OCI-LY3 (cell line): ENCODE measurements around the gene NRDC.

Experiments
- H2AFZ ChIP-seq: fragments of 200-600, 300-600 bp; shearing (Covaris generic); 2 replicates; pipeline ENCODE4 v1.6.0; 2014; ENCODE audit warnings: antibody characterized with exemption, low read depth, low read length
- H3K27ac ChIP-seq: fragments of 200-600, 300-600 bp; sonication (generic); 2 replicates; pipeline ENCODE4 v1.5.1; 2014; ENCODE audit warnings: mild to moderate bottlenecking, low read length, moderate library complexity, mixed read lengths
- H3K27me3 ChIP-seq: fragments of 200-600, 300-600 bp; sonication (generic); 2 replicates; pipeline ENCODE4 v1.6.1; 2014; ENCODE audit warnings: low read depth, low read length, mixed read lengths
- H3K36me3 ChIP-seq: fragments of 200-600, 300-600 bp; sonication (generic); replicated peaks from 2 replicates; pipeline ENCODE3; 2014; ENCODE audit warnings: low read depth, low read length, mixed read lengths
- H3K4me1 ChIP-seq: fragments of 300-600, 200-600 bp; sonication (generic); 2 replicates; pipeline ENCODE4 v1.6.1; 2014; ENCODE audit warnings: low read length, mixed read lengths
- H3K4me2 ChIP-seq: fragments of 200-600, 300-600 bp; sonication (generic); 2 replicates; pipeline ENCODE4 v1.6.1; 2014; ENCODE audit warnings: low read length, mixed read lengths
- H3K4me3 ChIP-seq: fragments of 300-600, 200-600 bp; sonication (generic); 2 replicates; pipeline ENCODE4 v1.5.1; 2014; ENCODE audit warnings: antibody characterized with exemption, mild to moderate bottlenecking, low read length, moderate library complexity
- H3K79me2 ChIP-seq: fragments of 300-600, 200-600 bp; shearing (Covaris generic); 2 replicates; pipeline ENCODE4 v1.6.1; 2014; ENCODE audit warnings: mild to moderate bottlenecking, low read length, mixed read lengths
- H3K9ac ChIP-seq: fragments of 300-600, 200-600 bp; shearing (Covaris generic); 2 replicates; pipeline ENCODE4 v1.6.0; 2014; ENCODE audit warnings: mild to moderate bottlenecking, low read length, moderate library complexity
- H3K9me3 ChIP-seq: fragments of 200-600, 300-600 bp; shearing (Covaris generic); 2 replicates; pipeline ENCODE4 v1.6.1; 2014; ENCODE audit warnings: low read length, mixed read lengths; ENCODE audit not compliant: insufficient read depth
- H4K20me1 ChIP-seq: fragments of 200-600, 300-600 bp; sonication (generic); 2 replicates; pipeline ENCODE4 v1.6.1; 2016; ENCODE audit warnings: low read length, mixed read lengths; ENCODE audit not compliant: insufficient read depth
- EZH2phosphoT487 ChIP-seq: fragments of 200-600 bp; shearing (Covaris generic); IDR thresholded peaks from 2 replicates; pipeline ENCODE4 v1.6.1; 2018; ENCODE audit warnings: antibody characterized with exemption, mixed run types, low read depth
- TF ChIP-seq, protein P1 (sequence below): fragments of 200-600, 300-600 bp; sonication (generic); IDR thresholded peaks from 2 replicates; pipeline ENCODE4 v1.5.1; 2014; ENCODE audit warnings: antibody characterized with exemption, low read length, low read depth

Gene NRDC

DNA sequence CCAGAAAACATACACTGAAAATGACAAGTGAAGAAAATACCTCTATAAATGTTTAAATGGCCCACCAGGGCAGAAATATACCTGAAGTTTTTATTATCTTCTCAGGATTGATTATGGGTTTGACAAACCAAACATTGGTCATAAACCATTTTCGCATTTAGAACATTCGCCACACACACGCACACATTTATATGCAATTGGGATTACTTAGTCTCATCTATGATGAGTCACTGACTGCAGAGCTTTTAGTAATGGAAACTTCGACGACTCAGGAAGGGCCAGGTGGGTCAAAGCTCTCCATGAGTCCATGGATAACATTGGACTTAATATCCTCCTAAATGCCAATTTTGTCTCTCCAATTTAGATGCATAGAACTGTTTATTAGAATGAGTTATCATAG lies 16.9 kb downstream of the NRDC start:
- Histone ChIP-seq H3K79me2 (peaks cover 67% of the 10 kb centered on the region), H3K36me3 (no peaks in the 10 kb centered on the region), H3K27me3 (no peaks in the 10 kb centered on the region), H3K27ac (no peak overlapping the region), H4K20me1 (peaks cover 38% of the 10 kb centered on the region), H3K9me3 (no peaks in the 10 kb centered on the region), H2AFZ (no peak overlapping the region), H3K4me1 (peaks cover 15% of the 10 kb centered on the region), H3K4me3 (no peak overlapping the region), H3K4me2 (no peak overlapping the region), H3K9ac (no peak overlapping the region)
- TF ChIP-seq EZH2phosphoT487, result no peak
- TF ChIP-seq, protein P1, sequence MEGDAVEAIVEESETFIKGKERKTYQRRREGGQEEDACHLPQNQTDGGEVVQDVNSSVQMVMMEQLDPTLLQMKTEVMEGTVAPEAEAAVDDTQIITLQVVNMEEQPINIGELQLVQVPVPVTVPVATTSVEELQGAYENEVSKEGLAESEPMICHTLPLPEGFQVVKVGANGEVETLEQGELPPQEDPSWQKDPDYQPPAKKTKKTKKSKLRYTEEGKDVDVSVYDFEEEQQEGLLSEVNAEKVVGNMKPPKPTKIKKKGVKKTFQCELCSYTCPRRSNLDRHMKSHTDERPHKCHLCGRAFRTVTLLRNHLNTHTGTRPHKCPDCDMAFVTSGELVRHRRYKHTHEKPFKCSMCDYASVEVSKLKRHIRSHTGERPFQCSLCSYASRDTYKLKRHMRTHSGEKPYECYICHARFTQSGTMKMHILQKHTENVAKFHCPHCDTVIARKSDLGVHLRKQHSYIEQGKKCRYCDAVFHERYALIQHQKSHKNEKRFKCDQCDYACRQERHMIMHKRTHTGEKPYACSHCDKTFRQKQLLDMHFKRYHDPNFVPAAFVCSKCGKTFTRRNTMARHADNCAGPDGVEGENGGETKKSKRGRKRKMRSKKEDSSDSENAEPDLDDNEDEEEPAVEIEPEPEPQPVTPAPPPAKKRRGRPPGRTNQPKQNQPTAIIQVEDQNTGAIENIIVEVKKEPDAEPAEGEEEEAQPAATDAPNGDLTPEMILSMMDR, result no peak

DNA sequence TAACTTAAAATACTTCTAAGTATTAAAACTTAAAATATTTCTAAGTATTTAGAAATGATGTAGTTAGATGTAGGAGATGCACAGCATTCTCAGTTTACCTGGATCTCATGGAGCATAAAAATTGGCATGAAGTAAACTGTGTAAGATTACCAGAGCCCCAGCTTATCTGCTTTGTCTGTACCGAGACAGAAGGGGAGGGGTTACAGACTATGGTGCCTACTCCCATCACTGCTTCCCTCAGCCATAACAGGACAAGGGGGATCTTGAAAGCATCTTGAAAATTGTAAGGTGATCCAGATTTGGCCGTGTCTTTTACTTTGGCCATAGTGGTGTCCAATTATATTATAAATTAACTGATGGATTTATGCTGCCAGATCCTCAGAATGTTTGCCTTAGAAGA lies 18.8 kb downstream of the NRDC start:
- peaks cover 33% of the 10 kb centered on the region for H4K20me1 ChIP-seq
- H3K36me3 ChIP-seq, result no peaks in the 10 kb centered on the region

DNA sequence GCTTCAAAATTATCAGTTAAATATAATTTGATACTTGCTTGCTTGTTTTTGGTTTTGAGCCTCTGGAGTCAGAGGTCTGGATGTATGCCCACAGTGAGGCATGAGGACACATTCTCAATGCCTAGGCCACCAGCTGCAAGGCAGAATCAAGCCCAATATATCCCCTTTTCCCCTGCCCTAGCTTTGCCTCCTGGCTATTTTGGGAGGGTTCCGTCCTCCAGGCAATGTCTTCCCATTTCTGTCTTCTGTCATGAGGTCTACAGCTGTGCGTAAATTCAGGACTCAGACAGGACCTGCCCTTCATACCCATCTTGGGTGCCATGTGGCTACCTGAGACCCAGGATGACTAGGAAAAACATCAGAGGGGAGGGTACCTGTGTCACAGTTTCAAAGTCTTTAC lies 19.2 kb downstream of the NRDC start:
- Histone ChIP-seq H3K4me2 (no peak overlapping the region), H3K4me3 (no peak overlapping the region), H3K36me3 (no peaks in the 10 kb centered on the region), H3K9me3 (no peaks in the 10 kb centered on the region), H3K79me2 (peaks cover 53% of the 10 kb centered on the region), H2AFZ (no peak overlapping the region), H3K4me1 (peaks cover 14% of the 10 kb centered on the region), H4K20me1 (peaks cover 32% of the 10 kb centered on the region), H3K27ac (no peak overlapping the region), H3K27me3 (no peaks in the 10 kb centered on the region), H3K9ac (no peak overlapping the region)
- TF ChIP-seq, protein P1, result no peak
- TF ChIP-seq EZH2phosphoT487, result no peak

More for the DNA sequence above, 18.8 kb downstream of the NRDC start:
- Histone ChIP-seq H2AFZ (no peak overlapping the region), H3K9me3 (no peaks in the 10 kb centered on the region), H3K9ac (no peak overlapping the region), H3K4me3 (no peak overlapping the region), H3K27me3 (no peaks in the 10 kb centered on the region), H3K4me1 (peaks cover 15% of the 10 kb centered on the region), H3K79me2 (peaks cover 56% of the 10 kb centered on the region), H3K4me2 (no peak overlapping the region), H3K27ac (no peak overlapping the region)
- TF ChIP-seq, protein P1, result no peak
- TF ChIP-seq EZH2phosphoT487, result no peak

DNA sequence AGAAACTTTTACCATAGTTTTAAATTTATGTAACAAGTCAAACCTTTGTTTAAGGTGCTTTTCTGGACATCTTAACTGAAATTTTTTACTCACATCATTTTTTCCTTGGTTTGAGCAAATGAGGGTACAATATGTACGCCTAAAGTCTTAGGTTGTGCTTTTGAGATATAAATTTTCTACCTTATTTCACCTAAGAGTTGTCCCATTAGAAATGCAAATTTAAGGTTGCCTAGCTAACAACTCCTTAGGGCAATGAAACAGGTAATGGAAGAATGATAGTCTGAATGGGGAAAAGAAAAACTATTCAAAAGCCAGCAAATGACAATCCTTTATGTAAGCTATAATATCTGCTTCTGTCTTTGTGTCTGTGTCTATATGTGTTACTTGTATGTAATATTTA lies 19.6 kb downstream of the NRDC start:
- TF ChIP-seq EZH2phosphoT487, result no peak
- TF ChIP-seq, protein P1, result no peak
- no peaks in the 10 kb centered on the region for H3K27me3 ChIP-seq
- no peak overlapping the region for H3K4me2 ChIP-seq
- peaks cover 48% of the 10 kb centered on the region for H3K79me2 ChIP-seq
- no peak overlapping the region for H3K4me3 ChIP-seq
- no peak overlapping the region for H2AFZ ChIP-seq
- no peaks in the 10 kb centered on the region for H3K36me3 ChIP-seq
- peaks cover 9% of the 10 kb centered on the region for H3K4me1 ChIP-seq
- H3K9ac ChIP-seq, result no peak overlapping the region
- H4K20me1 ChIP-seq, result peaks cover 28% of the 10 kb centered on the region
- no peak overlapping the region for H3K27ac ChIP-seq
- no peaks in the 10 kb centered on the region for H3K9me3 ChIP-seq
